Thymus (tissue), 11 donors: ENCODE measurements around the gene SNX9. TPM values are rescaled to one million over a fixed set of nuclear protein-coding genes. Genes with fewer than 3 reads are reported as not detected.
A peak's percentile ranks its signal among the peaks of the same experiment; 100 is the strongest.
"Not testable (repeated sequence)": the region's sequence is repeated elsewhere in the genome, so short reads cannot be mapped to it uniquely, and the experiment has no call there.

ENCODE experiments used
- DNase-seq, 9 donors: peaks; one replicate each; pipeline ENCODE4 v3.0.0-alpha.2; 2013; ENCODE audit warnings: low spot score in 9 of 9, low read depth in 6 of 9, missing footprints in 1 of 9
- H3K27ac ChIP-seq, 2 donors: one replicate each; pipeline ENCODE4 v1.5.1; 2013; ENCODE audit warnings: control low read depth in 1 of 2, low read depth in 1 of 2, low read length in 1 of 2, mild to moderate bottlenecking in 1 of 2, moderate library complexity in 1 of 2
- H3K27me3 ChIP-seq, 2 donors: one replicate each; pipeline ENCODE4 v1.5.1; 2013; ENCODE audit warnings: low read length in 1 of 2; ENCODE audit not compliant: control insufficient read depth in 2 of 2, insufficient read depth in 1 of 2
- H3K36me3 ChIP-seq, 2 donors: one replicate each; pipeline ENCODE4 v1.5.1; 2013; ENCODE audit warnings: low read length in 1 of 2, mild to moderate bottlenecking in 1 of 2, moderate library complexity in 1 of 2; ENCODE audit not compliant: control insufficient read depth in 2 of 2, insufficient read depth in 2 of 2
- H3K4me1 ChIP-seq, 2 donors: one replicate each; pipeline ENCODE4 v1.5.1; 2013; ENCODE audit warnings: low read length in 2 of 2; ENCODE audit not compliant: control insufficient read depth in 2 of 2, insufficient read depth in 2 of 2
- H3K4me3 ChIP-seq, 2 donors: one replicate each; pipeline ENCODE4 v1.5.1; 2013; ENCODE audit warnings: low read length in 2 of 2, control low read depth in 1 of 2, mild to moderate bottlenecking in 1 of 2
- H3K9me3 ChIP-seq, 2 donors: one replicate each; pipeline ENCODE4 v1.5.1; 2013; ENCODE audit warnings: low read length in 1 of 2, mild to moderate bottlenecking in 1 of 2; ENCODE audit not compliant: control insufficient read depth in 2 of 2, insufficient read depth in 1 of 2
- whole genome bisulfite sequencing: extraction: QIAGEN DNeasy Blood & Tissue Kit; methylation state at CpG from one replicate; pipeline ENCODE4 v1.1.7; 2013; 5-methylcytosine and 5-hydroxymethylcytosine counted together
- polyA plus RNA-seq: library from polyadenylated mRNA; stranded (reverse); fragments of 200-250 nt; gene quantifications from one replicate; pipeline ENCODE4 v1.2.3, GENCODE V29; 2013
- total RNA-seq: library from RNA; stranded (reverse); fragments of 120-200 nt; gene quantifications from one replicate; pipeline ENCODE4 v1.2.4, GENCODE V29; 2013
- donor health status: healthy.

Gene SNX9
- total and polyA plus RNA-seq, 2 donors, result 11.0 to 37.3 TPM

- not testable (repeated sequence) for H3K9me3 ChIP-seq, H3K4me3 ChIP-seq, H3K27ac ChIP-seq, DNase-seq, H3K4me1 ChIP-seq, H3K27me3 ChIP-seq, H3K36me3 ChIP-seq
- WGBS, result 92% methylated on average over 10 of the region's 10 CpGs
Measured at GRCh38 chr6:157855804-157856203, 32.8 kb downstream of the SNX9 start.

DNA sequence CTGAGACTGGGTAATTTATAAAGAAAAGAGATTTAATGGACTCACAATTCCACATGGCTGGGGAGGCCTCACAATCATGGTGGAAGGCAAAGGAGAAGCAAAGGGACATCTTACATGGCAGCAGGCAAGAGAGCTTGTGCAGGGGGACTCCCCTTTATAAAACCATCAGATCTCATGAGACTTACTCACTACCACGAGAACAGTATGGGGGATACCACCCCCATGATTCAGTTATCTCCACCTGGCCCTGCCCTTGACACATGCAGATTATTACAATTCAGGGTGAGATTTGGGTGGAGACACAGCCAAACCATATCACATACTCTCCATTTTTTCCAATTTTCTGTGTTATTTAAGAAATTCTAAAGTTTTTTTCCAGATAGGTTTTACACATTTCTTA, 35.6 kb downstream of the SNX9 start:
- not testable (repeated sequence) for H3K9me3 ChIP-seq, H3K27ac ChIP-seq, H3K36me3 ChIP-seq, DNase-seq, H3K27me3 ChIP-seq, H3K4me3 ChIP-seq, H3K4me1 ChIP-seq
- 90% methylated on average over 1 of the region's 1 CpG for WGBS

GRCh38 chr6:157859775-157860504, 36.9 kb downstream of the SNX9 start:
- peaks cover 0 to 2% of the 10 kb centered on the region in 2 donors for H3K27me3 ChIP-seq
- no peaks in the 10 kb centered on the region for H3K9me3 ChIP-seq
- H3K4me1 ChIP-seq, result peaks cover 0 to 7% of the 10 kb centered on the region in 2 donors
- H3K4me3 ChIP-seq, result no peak overlapping the region
- no peaks in the 10 kb centered on the region for H3K36me3 ChIP-seq
- DNase-seq, result no peak
- no peak overlapping the region for H3K27ac ChIP-seq
- WGBS, result 84% methylated on average over 7 of the region's 7 CpGs

GRCh38 chr6:157860505-157860991, 37.5 kb downstream of the SNX9 start:
- peaks cover 0 to 7% of the 10 kb centered on the region in 2 donors for H3K4me1 ChIP-seq

GRCh38 chr6:157861184-157861583, 38.1 kb downstream of the SNX9 start:
- H3K4me1 ChIP-seq, result peaks cover 0 to 7% of the 10 kb centered on the region in 2 donors
- H3K9me3 ChIP-seq, result no peaks in the 10 kb centered on the region
- H3K27ac ChIP-seq, result no peak overlapping the region
- 96% methylated on average over 4 of the region's 4 CpGs for WGBS
- no peak for DNase-seq
- no peak overlapping the region for H3K4me3 ChIP-seq
- peaks cover 0 to 2% of the 10 kb centered on the region in 2 donors for H3K27me3 ChIP-seq
- no peaks in the 10 kb centered on the region for H3K36me3 ChIP-seq

More at GRCh38 chr6:157860505-157860991, 37.5 kb downstream of the SNX9 start:
- H3K27me3 ChIP-seq, result peaks cover 0 to 2% of the 10 kb centered on the region in 2 donors
- WGBS, result 21% methylated on average over 4 of the region's 4 CpGs
- H3K27ac ChIP-seq, result no peak overlapping the region
- H3K9me3 ChIP-seq, result no peaks in the 10 kb centered on the region
- H3K36me3 ChIP-seq, result no peaks in the 10 kb centered on the region
- DNase-seq, result peak in 5 of 9 donors; percentile 29 to 72 (median 34)
- no peak overlapping the region for H3K4me3 ChIP-seq

DNA sequence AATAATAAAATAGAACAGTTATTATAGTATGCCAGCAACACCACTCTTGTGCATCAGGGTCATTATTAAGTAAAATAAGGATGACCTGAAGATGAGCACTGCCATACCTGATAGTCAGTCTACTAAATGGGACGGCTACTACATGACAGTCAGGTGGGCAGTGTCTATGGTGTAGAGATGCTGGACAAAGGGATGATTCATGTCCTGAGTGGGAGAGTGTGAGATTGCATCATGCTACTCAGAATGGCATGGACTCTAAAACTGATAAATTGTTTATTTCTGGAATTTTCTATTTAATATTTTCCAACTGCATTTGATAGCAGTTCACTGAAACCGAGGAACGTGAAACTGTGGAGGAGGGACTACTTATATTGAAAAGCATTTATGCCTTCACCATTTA, 38.8 kb downstream of the SNX9 start:
- Histone ChIP-seq H3K4me1 (peaks cover 0 to 8% of the 10 kb centered on the region in 2 donors), H3K9me3 (no peaks in the 10 kb centered on the region), H3K36me3 (no peaks in the 10 kb centered on the region), H3K4me3 (no peak overlapping the region), H3K27ac (no peak overlapping the region), H3K27me3 (peaks cover 0 to 2% of the 10 kb centered on the region in 2 donors)
- WGBS, result 98% methylated on average over 3 of the region's 3 CpGs
- no peak for DNase-seq

DNA sequence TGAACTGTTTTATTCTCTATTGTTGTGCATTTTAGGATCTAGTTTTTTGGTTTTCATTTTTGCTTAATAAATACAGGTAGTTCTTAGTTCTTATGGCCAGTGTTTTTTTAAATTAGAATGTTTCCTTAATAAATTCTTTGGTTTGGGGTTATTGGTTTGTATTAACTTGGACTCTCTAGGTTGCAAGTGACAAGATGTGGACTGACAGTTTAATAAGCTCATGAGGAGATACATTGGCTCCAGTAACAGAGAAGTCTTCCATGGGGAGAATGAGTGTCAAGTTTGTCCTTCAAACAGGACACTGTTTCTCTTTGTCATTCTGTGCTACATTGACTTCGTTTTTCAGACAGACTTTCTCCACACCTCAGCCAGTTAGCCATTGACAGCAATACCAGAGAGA, 39.7 kb downstream of the SNX9 start:
- WGBS, result 88% methylated on average over 1 of the region's 1 CpG
- Histone ChIP-seq H3K4me1 (peaks cover 0 to 10% of the 10 kb centered on the region in 2 donors), H3K27ac (no peak overlapping the region), H3K4me3 (no peak overlapping the region), H3K27me3 (peaks cover 0 to 2% of the 10 kb centered on the region in 2 donors), H3K36me3 (no peaks in the 10 kb centered on the region), H3K9me3 (no peaks in the 10 kb centered on the region)
- no peak for DNase-seq

- peaks cover 0 to 2% of the 10 kb centered on the region in 2 donors for H3K27me3 ChIP-seq
- no peaks in the 10 kb centered on the region for H3K36me3 ChIP-seq
- no peak for DNase-seq
- H3K27ac ChIP-seq, result no peak overlapping the region
- H3K4me1 ChIP-seq, result peaks cover 0 to 10% of the 10 kb centered on the region in 2 donors
- H3K9me3 ChIP-seq, result no peaks in the 10 kb centered on the region
- no peak overlapping the region for H3K4me3 ChIP-seq
- 98% methylated on average over 11 of the region's 11 CpGs for WGBS
Measured at GRCh38 chr6:157864185-157864761, 41.2 kb downstream of the SNX9 start.

- Histone ChIP-seq H3K36me3 (peaks cover 0 to 5% of the 10 kb centered on the region in 2 donors), H3K4me3 (no peak overlapping the region), H3K27ac (no peak overlapping the region), H3K4me1 (peaks cover 0 to 5% of the 10 kb centered on the region in 2 donors), H3K9me3 (no peaks in the 10 kb centered on the region), H3K27me3 (peaks cover 0 to 2% of the 10 kb centered on the region in 2 donors)
- no peak for DNase-seq
- WGBS, result 96% methylated on average over 6 of the region's 6 CpGs
Measured at GRCh38 chr6:157865249-157865648, 42.2 kb downstream of the SNX9 start.
